ENCODE measurements around the gene UTRN.
A peak's percentile ranks its signal among the peaks of the same experiment; 100 is the strongest.

UTRN gene

GRCh38 chr6:144283646-144284477, 1.3 kb upstream of the UTRN start:
- DNase-seq (ENCODE audit: low spot score): peak; percentile 39

- DNase-seq (ENCODE audit: low spot score): no peak
Observed at GRCh38 chr6:144284478-144284782, 705 bp upstream of the UTRN start.

GRCh38 chr6:144285548-144285797, 338 bp downstream of the UTRN start:
- no peak for DNase-seq (ENCODE audit: low spot score)

GRCh38 chr6:144285798-144286502, 815 bp downstream of the UTRN start:
- peak; percentile 40 for DNase-seq (ENCODE audit: low spot score)

GRCh38 chr6:144286503-144287393, 1.6 kb downstream of the UTRN start:
- DNase-seq (ENCODE audit: low spot score): peak; percentile 79

GRCh38 chr6:144289006-144289405, 3.9 kb downstream of the UTRN start:
- DNase-seq (ENCODE audit: low spot score): no peak

GRCh38 chr6:144292372-144292771, 7.2 kb downstream of the UTRN start:
- no peak for DNase-seq (ENCODE audit: low spot score)

GRCh38 chr6:144294016-144294415, 8.9 kb downstream of the UTRN start:
- peak; percentile 81 for DNase-seq (ENCODE audit: low spot score)

GRCh38 chr6:144295211-144295610, 10.1 kb downstream of the UTRN start:
- DNase-seq (ENCODE audit: low spot score): no peak

- DNase-seq (ENCODE audit: low spot score): no peak
Observed at GRCh38 chr6:144295981-144296767, 11.0 kb downstream of the UTRN start.

GRCh38 chr6:144296973-144297372, 11.8 kb downstream of the UTRN start:
- no peak for DNase-seq (ENCODE audit: low spot score)

- no peak for DNase-seq (ENCODE audit: low spot score)
Observed at GRCh38 chr6:144297511-144298100, 12.5 kb downstream of the UTRN start.

GRCh38 chr6:144298194-144298593, 13.1 kb downstream of the UTRN start:
- no peak for DNase-seq (ENCODE audit: low spot score)

- DNase-seq (ENCODE audit: low spot score): no peak
Observed at GRCh38 chr6:144298916-144299315, 13.8 kb downstream of the UTRN start.

- DNase-seq (ENCODE audit: low spot score): no peak
Observed at GRCh38 chr6:144302701-144303372, 17.7 kb downstream of the UTRN start.

GRCh38 chr6:144304223-144304848, 19.2 kb downstream of the UTRN start:
- DNase-seq (ENCODE audit: low spot score): no peak

GRCh38 chr6:144305567-144305966, 20.4 kb downstream of the UTRN start:
- DNase-seq (ENCODE audit: low spot score): no peak

- no peak for DNase-seq (ENCODE audit: low spot score)
Observed at GRCh38 chr6:144305985-144306384, 20.9 kb downstream of the UTRN start.

- DNase-seq (ENCODE audit: low spot score): no peak
Observed at GRCh38 chr6:144307880-144308279, 22.7 kb downstream of the UTRN start.

- no peak for DNase-seq (ENCODE audit: low spot score)
Observed at GRCh38 chr6:144310765-144311164, 25.6 kb downstream of the UTRN start.

GRCh38 chr6:144311361-144311760, 26.2 kb downstream of the UTRN start:
- DNase-seq (ENCODE audit: low spot score): no peak
